Measurements from ENCODE around the gene KRTAP5-7.
"Not testable (repeated sequence)": the region's sequence is repeated elsewhere in the genome, so short reads cannot be mapped to it uniquely, and the experiment has no call there.

Gene KRTAP5-7

GRCh38 chr11:71564430-71564829 lies 37.4 kb downstream of the KRTAP5-7 start:
- no peak for DNase-seq

- no peak for DNase-seq
Observed at GRCh38 chr11:71565263-71565662, 38.2 kb downstream of the KRTAP5-7 start, which contains the start of gene KRTAP5-10. TSS of gene KRTAP5-10 (plus strand) at chr11:71565563. CDS start at chr11:71565588, 25 bp downstream.

- no peak for DNase-seq
Observed at GRCh38 chr11:71566081-71566620, 39.1 kb downstream of the KRTAP5-7 start.

GRCh38 chr11:71566626-71567599 lies 39.8 kb downstream of the KRTAP5-7 start:
- not testable (repeated sequence) for DNase-seq

- not testable (repeated sequence) for DNase-seq
Observed at GRCh38 chr11:71567633-71568032, 40.6 kb downstream of the KRTAP5-7 start.

GRCh38 chr11:71568704-71569349 lies 41.8 kb downstream of the KRTAP5-7 start:
- DNase-seq: no peak

- not testable (repeated sequence) for DNase-seq
Observed at GRCh38 chr11:71571101-71571850, 44.2 kb downstream of the KRTAP5-7 start.

- no peak for DNase-seq
Observed at GRCh38 chr11:71572811-71573210, 45.7 kb downstream of the KRTAP5-7 start.

GRCh38 chr11:71574418-71574817 lies 47.4 kb downstream of the KRTAP5-7 start:
- no peak for DNase-seq

- no peak for DNase-seq
Observed at GRCh38 chr11:71575723-71576424, 48.8 kb downstream of the KRTAP5-7 start.

GRCh38 chr11:71576688-71577465 lies 49.8 kb downstream of the KRTAP5-7 start:
- not testable (repeated sequence) for DNase-seq

GRCh38 chr11:71577469-71578004 lies 50.5 kb downstream of the KRTAP5-7 start:
- no peak for DNase-seq

Data from NCI-H2107 (cell line).